Mammary epithelial cell (primary cell): ENCODE results near the gene ZNF333.

Source experiments
- CTCF ChIP-seq, 2 donors: IDR thresholded peaks in 1 of 2; conservative IDR thresholded peaks in 1 of 2; 2 replicates each; pipeline ENCODE4 v1.5.1; 2011 to 2012; ENCODE audit warnings: inconsistent platforms in 2 of 2, low read length in 2 of 2, mild to moderate bottlenecking in 2 of 2, control low read depth in 1 of 2, low read depth in 1 of 2; ENCODE audit not compliant: insufficient read depth in 1 of 2; ENCODE audit errors: extremely low read depth in 1 of 2
- EZH2 ChIP-seq: IDR thresholded peaks from 2 replicates; pipeline ENCODE4 v1.6.1; 2012; ENCODE audit warnings: low read length, inconsistent platforms, borderline replicate concordance

GRCh38 chr19:14748601-14749000, 58.8 kb downstream of the ZNF333 start:
- TF ChIP-seq CTCF (conservative IDR thresholded peaks at IDR 0.05 in 1 of 2, IDR thresholded peaks at IDR 0.05 in 1 of 2; ENCODE audit: extremely low read depth in 1 of 2, insufficient read depth in 1 of 2, low read depth in 1 of 2, low read length in 2 of 2): no peak
- no peak for TF ChIP-seq EZH2
